ENCODE data around the gene SLC10A1.
"Not testable (repeated sequence)": the region's sequence is repeated elsewhere in the genome, so short reads cannot be mapped to it uniquely, and the experiment has no call there.

The SLC10A1 gene

GRCh38 chr14:69769623-69770022 is 27.4 kb downstream of the SLC10A1 start:
- no peak for DNase-seq (ENCODE audit: low read depth)

GRCh38 chr14:69768873-69769272 is 28.2 kb downstream of the SLC10A1 start:
- no peak for DNase-seq (ENCODE audit: low read depth)

GRCh38 chr14:69767369-69767999 is 29.6 kb downstream of the SLC10A1 start:
- peak; percentile 79 for DNase-seq (ENCODE audit: low read depth)

GRCh38 chr14:69766984-69767368 is 30.1 kb downstream of the SLC10A1 start, which contains the start of gene SRSF5:
SRSF5 (plus strand) TSS chr14:69767142; CDS start chr14:69768157, 1,015 bp downstream.
- peak; percentile 90 for DNase-seq (ENCODE audit: low read depth)

GRCh38 chr14:69763761-69764510 is 33.1 kb downstream of the SLC10A1 start:
- no peak for DNase-seq (ENCODE audit: low read depth)

- DNase-seq (ENCODE audit: low read depth): no peak
Observed at GRCh38 chr14:69760810-69761209, 36.2 kb downstream of the SLC10A1 start.

- no peak for DNase-seq (ENCODE audit: low read depth)
Observed at GRCh38 chr14:69756298-69756697, 40.7 kb downstream of the SLC10A1 start.

GRCh38 chr14:69755784-69756183 is 41.3 kb downstream of the SLC10A1 start:
- no peak for DNase-seq (ENCODE audit: low read depth)

- no peak for DNase-seq (ENCODE audit: low read depth)
Observed at GRCh38 chr14:69755296-69755695, 41.7 kb downstream of the SLC10A1 start.

- DNase-seq (ENCODE audit: low read depth): no peak
Observed at GRCh38 chr14:69754487-69754886, 42.6 kb downstream of the SLC10A1 start.

GRCh38 chr14:69753860-69754259 is 43.2 kb downstream of the SLC10A1 start:
- DNase-seq (ENCODE audit: low read depth): no peak

- DNase-seq (ENCODE audit: low read depth): no peak
Observed at GRCh38 chr14:69752773-69753172, 44.3 kb downstream of the SLC10A1 start.

GRCh38 chr14:69750495-69750894 is 46.5 kb downstream of the SLC10A1 start:
- no peak for DNase-seq (ENCODE audit: low read depth)

GRCh38 chr14:69749956-69750355 is 47.1 kb downstream of the SLC10A1 start:
- no peak for DNase-seq (ENCODE audit: low read depth)

GRCh38 chr14:69741055-69741454 is 56.0 kb downstream of the SLC10A1 start:
- DNase-seq (ENCODE audit: low read depth): no peak

- not testable (repeated sequence) for DNase-seq (ENCODE audit: low read depth)
Observed at GRCh38 chr14:69736405-69736804, 60.6 kb downstream of the SLC10A1 start.

- not testable (repeated sequence) for DNase-seq (ENCODE audit: low read depth)
Observed at GRCh38 chr14:69731919-69732598, 65.0 kb downstream of the SLC10A1 start.

- no peak for DNase-seq (ENCODE audit: low read depth)
Observed at GRCh38 chr14:69727860-69728259, 69.2 kb downstream of the SLC10A1 start.

- peak; percentile 65 for DNase-seq (ENCODE audit: low read depth)
Observed at GRCh38 chr14:69726761-69727511, 70.1 kb downstream of the SLC10A1 start.
